ENCODE results near the gene RPL41. TPM values are rescaled to one million over a fixed set of nuclear protein-coding genes. Genes with fewer than 3 reads are reported as not detected.

RPL41 gene
- total and polyA plus RNA-seq, 10 of the 15 experiments (the other 5 are each of a cell fraction or from before 2014, with no cell fraction given), result 4,144 to 19,112 (median 8,004) TPM

DNA sequence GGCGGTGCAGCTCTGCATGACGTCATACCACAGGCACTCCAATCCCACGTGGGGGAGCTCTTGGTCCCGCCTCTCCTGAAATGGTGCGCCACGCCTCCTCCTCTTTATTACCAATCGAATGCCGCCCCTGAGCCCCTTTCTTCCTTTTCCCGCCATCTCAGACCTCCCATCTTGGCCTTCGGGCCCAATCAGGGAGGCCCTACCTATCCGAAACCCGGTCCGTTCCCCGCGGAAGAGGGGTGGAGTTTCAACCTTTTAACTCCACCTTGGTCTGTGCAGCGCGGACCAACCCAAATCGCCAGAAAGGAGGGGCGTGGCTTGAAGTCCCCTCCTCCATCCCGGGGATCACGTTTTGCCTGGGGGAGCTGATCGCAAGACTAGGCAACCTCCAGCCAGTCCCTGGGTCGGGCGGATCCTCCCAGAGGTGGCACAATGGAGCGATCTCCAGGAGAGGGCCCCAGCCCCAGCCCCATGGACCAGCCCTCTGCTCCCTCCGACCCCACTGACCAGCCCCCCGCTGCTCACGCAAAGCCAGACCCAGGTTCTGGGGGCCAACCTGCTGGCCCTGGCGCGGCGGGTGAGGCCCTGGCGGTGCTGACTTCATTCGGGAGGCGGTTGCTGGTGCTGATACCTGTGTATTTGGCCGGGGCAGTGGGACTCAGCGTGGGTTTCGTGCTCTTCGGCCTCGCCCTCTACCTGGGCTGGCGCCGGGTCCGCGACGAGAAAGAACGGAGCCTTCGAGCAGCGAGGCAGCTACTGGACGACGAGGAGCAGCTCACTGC, 11.6 kb downstream of the RPL41 start, which contains the start of gene ESYT1:
ESYT1 (plus strand) TSS at position 380 of the 782 bp plus-strand sequence; CDS start at position 433, 53 bp downstream.
- Histone ChIP-seq H3K27me3 (replicated peaks in 1 of 2; ENCODE audit: control insufficient read depth in 2 of 2, insufficient read depth in 2 of 2, low read length in 1 of 2) (no peaks in the 10 kb centered on the region), H3K4me1 (ENCODE audit: control insufficient read depth, insufficient read depth, low read length) (peaks cover 24% of the 10 kb centered on the region), H3K9ac (ENCODE audit: control insufficient read depth, insufficient read depth, low read length) (peak within 1 kb of the TSS; percentile 78), H3K9me3 (replicated peaks; ENCODE audit: control insufficient read depth, insufficient read depth, low read length) (no peaks in the 10 kb centered on the region), H3K27ac (ENCODE audit: control insufficient read depth, insufficient read depth) (peak within 1 kb of the TSS; percentile 72), H3K4me2 (ENCODE audit: control insufficient read depth, insufficient read depth) (peak within 1 kb of the TSS; percentile 98), H2AFZ (ENCODE audit: control insufficient read depth, low read depth, low read length) (peak within 1 kb of the TSS; percentile 69), H3K36me3 (ENCODE audit: control insufficient read depth in 2 of 2, insufficient read depth in 2 of 2, low read length in 1 of 2) (peaks cover 10 to 16% of the 10 kb centered on the region in 2 experiments), H3K79me2 (ENCODE audit: control insufficient read depth, insufficient read depth, low read length) (peaks cover 21% of the 10 kb centered on the region), H3K4me3 (peak within 1 kb of the TSS; percentile 93), H4K20me1 (ENCODE audit: control insufficient read depth, insufficient read depth) (no peaks in the 10 kb centered on the region)
- ChIA-PET CTCF (interaction anchor here (0.7 to 10.3 kb wide), 18 partner anchors 9 to 390 kb away, joined by 3 to 129 read pairs (median 4); partner anchors contain the start of genes PA2G4, RNF41, RPL41 and SMARCC2), RAD21 (ENCODE audit: unreplicated experiment) (interaction anchor here (0.6 to 6.8 kb wide), 21 partner anchors 8 to 506 kb away, joined by 3 to 98 read pairs (median 4); partner anchors contain the start of genes MYL6, MYL6B, PA2G4 and RAB5B), SMC1A (ENCODE audit: uncharacterized antibody, unreplicated experiment) (interaction anchor here (0.6 to 4.8 kb wide), 13 partner anchors 9 to 509 kb away, joined by 3 to 68 read pairs (median 4); partner anchors contain the start of genes MYL6, MYL6B, PA2G4 and RNF41), POLR2A (interaction anchor here (0.5 to 4.5 kb wide), 19 partner anchors 9 to 509 kb away, joined by 3 to 56 read pairs (median 5); partner anchors contain the start of genes ANKRD52, CNPY2, MYL6 and MYL6B)
- FAIRE-seq (peak; percentile 91), DNase-seq (ENCODE audit: low read depth, low spot score) (peak; percentile 98), ATAC-seq (peak; percentile 93)
- BruUV-seq (replicated peaks), result TSS peak; percentile 52
- 0% methylated on average over 44 of the region's 49 CpGs for WGBS (ENCODE audit: insufficient coverage, insufficient replicate concordance, low lambda C conversion rate, missing lambda C conversion rate)
- intact Hi-C loops (cut with micrococcal nuclease; ENCODE audit: unreplicated experiment) (loop anchor here (2.0 to 10.0 kb wide), 3 partner anchors 131 to 517 kb away; partner anchors contain the start of genes ANKRD52, ATP5F1B and SPRYD4), in situ Hi-C loops (cut with MboI) (no loop called here)
- no peak for TF ChIP-seq ZNF274 (IDR thresholded peaks at IDR 0.05; ENCODE audit: insufficient read depth, insufficient read length)
- TF ChIP-seq TAF1 (IDR thresholded peaks at IDR 0.05; ENCODE audit: borderline replicate concordance, low read depth, low read length), result 0 out of 2 replicates have a peak, but pooled peaks have one; percentile 31
- peak; percentile 77 for TF ChIP-seq RFX5 (IDR thresholded peaks at IDR 0.05; ENCODE audit: low read depth, low read length)
- TF ChIP-seq, protein P1, sequence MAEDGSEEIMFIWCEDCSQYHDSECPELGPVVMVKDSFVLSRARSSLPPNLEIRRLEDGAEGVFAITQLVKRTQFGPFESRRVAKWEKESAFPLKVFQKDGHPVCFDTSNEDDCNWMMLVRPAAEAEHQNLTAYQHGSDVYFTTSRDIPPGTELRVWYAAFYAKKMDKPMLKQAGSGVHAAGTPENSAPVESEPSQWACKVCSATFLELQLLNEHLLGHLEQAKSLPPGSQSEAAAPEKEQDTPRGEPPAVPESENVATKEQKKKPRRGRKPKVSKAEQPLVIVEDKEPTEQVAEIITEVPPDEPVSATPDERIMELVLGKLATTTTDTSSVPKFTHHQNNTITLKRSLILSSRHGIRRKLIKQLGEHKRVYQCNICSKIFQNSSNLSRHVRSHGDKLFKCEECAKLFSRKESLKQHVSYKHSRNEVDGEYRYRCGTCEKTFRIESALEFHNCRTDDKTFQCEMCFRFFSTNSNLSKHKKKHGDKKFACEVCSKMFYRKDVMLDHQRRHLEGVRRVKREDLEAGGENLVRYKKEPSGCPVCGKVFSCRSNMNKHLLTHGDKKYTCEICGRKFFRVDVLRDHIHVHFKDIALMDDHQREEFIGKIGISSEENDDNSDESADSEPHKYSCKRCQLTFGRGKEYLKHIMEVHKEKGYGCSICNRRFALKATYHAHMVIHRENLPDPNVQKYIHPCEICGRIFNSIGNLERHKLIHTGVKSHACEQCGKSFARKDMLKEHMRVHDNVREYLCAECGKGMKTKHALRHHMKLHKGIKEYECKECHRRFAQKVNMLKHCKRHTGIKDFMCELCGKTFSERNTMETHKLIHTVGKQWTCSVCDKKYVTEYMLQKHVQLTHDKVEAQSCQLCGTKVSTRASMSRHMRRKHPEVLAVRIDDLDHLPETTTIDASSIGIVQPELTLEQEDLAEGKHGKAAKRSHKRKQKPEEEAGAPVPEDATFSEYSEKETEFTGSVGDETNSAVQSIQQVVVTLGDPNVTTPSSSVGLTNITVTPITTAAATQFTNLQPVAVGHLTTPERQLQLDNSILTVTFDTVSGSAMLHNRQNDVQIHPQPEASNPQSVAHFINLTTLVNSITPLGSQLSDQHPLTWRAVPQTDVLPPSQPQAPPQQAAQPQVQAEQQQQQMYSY (CRISPR knock-in tag; IDR thresholded peaks at IDR 0.05), result peak; percentile 65; the same call in 1 of the 2 replicates
- peak; percentile 97; the same call in 1 of the 2 replicates for TF ChIP-seq HDGF (IDR thresholded peaks at IDR 0.05)
- peak; percentile 72 for TF ChIP-seq POLR2AphosphoS5 (IDR thresholded peaks at IDR 0.05; ENCODE audit: low read length)
- TF ChIP-seq ATF7 (IDR thresholded peaks at IDR 0.05; ENCODE audit: low read depth), result peak; percentile 100
- no peak for TF ChIP-seq NFIC (IDR thresholded peaks at IDR 0.05; ENCODE audit: low read depth, low read length)
- TF ChIP-seq MXI1 (IDR thresholded peaks at IDR 0.05; ENCODE audit: low read depth, low read length), result peak; percentile 73
- TF ChIP-seq, protein P2, sequence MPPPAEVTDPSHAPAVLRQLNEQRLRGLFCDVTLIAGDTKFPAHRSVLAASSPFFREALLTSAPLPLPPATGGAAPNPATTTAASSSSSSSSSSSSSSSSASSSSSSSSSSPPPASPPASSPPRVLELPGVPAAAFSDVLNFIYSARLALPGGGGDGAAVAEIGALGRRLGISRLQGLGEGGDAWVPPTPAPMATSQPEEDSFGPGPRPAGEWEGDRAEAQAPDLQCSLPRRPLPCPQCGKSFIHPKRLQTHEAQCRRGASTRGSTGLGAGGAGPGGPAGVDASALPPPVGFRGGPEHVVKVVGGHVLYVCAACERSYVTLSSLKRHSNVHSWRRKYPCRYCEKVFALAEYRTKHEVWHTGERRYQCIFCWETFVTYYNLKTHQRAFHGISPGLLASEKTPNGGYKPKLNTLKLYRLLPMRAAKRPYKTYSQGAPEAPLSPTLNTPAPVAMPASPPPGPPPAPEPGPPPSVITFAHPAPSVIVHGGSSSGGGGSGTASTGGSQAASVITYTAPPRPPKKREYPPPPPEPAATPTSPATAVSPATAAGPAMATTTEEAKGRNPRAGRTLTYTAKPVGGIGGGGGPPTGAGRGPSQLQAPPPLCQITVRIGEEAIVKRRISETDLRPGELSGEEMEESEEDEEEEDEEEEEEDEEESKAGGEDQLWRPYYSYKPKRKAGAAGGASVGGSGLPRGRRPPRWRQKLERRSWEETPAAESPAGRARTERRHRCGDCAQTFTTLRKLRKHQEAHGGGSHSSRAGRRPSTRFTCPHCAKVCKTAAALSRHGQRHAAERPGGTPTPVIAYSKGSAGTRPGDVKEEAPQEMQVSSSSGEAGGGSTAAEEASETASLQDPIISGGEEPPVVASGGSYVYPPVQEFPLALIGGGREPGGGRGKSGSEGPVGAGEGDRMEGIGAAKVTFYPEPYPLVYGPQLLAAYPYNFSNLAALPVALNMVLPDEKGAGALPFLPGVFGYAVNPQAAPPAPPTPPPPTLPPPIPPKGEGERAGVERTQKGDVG (CRISPR knock-in tag; IDR thresholded peaks at IDR 0.05), result 0 out of 2 replicates have a peak, but pooled peaks have one; percentile 79
- no peak for TF ChIP-seq HDAC2 (IDR thresholded peaks at IDR 0.05)
- TF ChIP-seq, protein P3, sequence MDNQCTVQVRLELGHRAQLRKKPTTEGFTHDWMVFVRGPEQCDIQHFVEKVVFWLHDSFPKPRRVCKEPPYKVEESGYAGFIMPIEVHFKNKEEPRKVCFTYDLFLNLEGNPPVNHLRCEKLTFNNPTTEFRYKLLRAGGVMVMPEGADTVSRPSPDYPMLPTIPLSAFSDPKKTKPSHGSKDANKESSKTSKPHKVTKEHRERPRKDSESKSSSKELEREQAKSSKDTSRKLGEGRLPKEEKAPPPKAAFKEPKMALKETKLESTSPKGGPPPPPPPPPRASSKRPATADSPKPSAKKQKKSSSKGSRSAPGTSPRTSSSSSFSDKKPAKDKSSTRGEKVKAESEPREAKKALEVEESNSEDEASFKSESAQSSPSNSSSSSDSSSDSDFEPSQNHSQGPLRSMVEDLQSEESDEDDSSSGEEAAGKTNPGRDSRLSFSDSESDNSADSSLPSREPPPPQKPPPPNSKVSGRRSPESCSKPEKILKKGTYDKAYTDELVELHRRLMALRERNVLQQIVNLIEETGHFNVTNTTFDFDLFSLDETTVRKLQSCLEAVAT (IDR thresholded peaks at IDR 0.05), result 0 out of 2 replicates have a peak, but pooled peaks have one; percentile 32
- peak; percentile 97 to 98 for TF ChIP-seq BHLHE40 (IDR thresholded peaks at IDR 0.05; ENCODE audit: borderline replicate concordance in 1 of 2, low read depth in 2 of 2, low read length in 1 of 2)
- TF ChIP-seq IKZF1 (conservative IDR thresholded peaks at IDR 0.05), result peak; percentile 34
